ENCODE data around the gene AXDND1.
"Not testable (repeated sequence)": the region's sequence is repeated elsewhere in the genome, so short reads cannot be mapped to it uniquely, and the experiment has no call there.

Gene AXDND1

DNA sequence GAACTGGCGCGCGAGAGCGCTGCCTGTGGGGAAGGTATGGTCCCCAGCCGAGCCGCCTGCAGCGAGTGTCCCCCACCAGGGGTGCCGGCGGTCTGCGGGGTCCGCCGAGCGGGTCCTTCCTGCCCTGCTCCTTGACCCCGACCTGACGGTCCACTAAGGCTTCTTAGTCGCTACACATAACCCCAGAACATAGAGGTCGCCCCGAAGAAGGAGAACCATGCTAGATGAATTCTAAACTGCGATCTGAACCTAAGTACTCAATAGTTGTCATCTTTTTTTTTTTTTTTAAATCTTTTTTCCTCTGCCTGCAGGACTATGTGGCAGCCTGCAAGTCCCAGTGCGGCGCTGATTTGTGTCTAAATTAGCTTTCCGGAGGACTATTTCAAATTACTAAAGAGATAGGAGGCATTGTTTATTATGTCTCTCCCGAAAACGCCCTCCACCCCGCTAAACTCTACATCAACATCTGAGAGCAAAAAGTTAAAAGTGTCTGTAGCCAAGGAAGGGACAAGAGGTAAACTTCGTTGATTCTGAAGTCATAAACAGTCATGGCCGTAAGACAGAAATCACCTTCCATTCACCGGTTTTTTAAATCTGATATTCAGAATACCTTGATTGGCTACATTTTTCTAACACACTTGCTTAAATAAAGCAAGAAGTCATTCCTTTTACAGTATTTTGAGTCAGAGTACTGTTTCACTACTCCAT, 476 bp downstream of the AXDND1 start:
- DNase-seq (ENCODE audit: low spot score) = peak; percentile 3

DNA sequence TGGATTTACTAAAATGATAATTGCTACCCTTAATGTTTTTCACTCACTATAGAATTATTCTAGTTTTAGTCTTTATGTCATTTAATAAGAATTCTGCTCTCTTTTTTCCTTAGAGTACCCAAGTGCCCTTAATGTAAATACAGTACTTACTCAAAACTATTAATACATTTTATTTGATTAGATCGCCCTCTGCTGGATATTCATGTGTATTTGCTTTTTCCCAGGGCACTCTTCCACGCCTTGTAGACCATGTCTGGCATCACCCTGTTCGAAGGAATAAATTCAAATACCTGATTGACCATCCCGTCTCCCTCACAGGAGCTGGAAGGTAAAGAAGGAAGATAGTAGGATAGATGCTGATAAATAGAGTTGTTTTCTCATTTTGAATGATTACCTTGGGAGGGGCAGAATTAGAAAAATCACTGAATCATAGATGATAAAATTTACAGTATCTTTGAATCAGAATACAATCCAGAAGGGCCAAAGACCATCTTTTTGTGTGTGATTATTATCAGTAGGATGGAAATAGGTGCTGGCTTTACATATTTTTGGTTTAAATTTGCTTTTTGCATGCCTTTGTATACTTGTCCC, 4.1 kb downstream of the AXDND1 start:
- peak; percentile 53 for DNase-seq (ENCODE audit: low spot score)

DNA sequence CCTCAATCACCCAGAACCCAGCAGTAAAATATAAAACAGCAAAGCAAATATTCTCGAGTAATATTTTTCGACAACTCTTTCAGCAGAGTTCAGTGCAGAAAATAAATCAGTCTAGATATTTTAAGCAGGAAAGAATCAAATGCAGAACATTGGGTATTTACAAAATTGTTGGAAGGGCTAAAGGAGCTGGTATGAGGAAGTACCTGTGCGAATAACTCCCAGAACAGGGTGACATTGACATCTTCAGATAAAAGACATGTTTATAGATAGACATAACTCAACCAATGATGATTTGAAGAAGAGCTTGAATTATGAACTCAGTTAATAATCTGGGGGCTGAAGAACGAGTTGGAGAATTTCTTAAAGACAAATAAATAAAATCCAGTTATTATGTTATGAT, 6.4 kb downstream of the AXDND1 start:
- no peak for DNase-seq (ENCODE audit: low spot score)

DNA sequence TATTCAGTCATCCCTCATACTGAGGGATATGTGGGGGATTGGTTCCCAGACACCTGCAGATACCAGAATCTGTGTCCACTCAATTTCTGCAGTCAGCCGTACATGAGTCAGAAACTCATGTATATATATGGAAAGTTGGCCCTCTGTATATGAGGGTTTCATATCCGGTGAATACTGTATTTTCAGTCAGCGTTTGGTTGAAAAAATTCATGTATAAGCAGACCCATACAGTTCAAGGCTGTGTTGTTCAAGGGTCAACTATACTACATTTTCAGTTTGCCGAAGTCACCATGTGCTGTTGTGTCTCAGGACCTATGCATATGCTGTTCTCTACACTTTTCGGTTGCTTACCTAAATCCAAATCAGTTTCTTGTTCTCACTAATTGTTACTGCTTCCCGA, 10.5 kb downstream of the AXDND1 start:
- no peak for DNase-seq (ENCODE audit: low spot score)

DNA sequence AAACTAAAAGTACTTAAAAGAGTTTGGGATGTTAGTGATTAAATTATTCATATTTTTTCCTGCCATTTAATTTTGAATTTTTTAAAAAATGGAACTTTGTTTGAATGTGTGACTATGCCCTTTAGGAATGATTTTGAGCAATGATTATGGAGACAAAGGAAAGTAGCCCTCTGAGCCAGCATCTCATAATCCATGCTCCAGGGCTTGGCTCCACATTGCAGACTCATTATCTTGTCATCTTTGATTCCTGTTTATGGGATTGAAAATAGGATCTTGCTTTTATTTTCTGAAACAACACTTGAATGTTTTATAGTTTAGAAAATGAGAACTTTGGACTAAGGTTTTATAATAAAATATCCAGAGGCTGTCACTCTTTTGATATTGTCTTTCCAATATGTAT, 14.5 kb downstream of the AXDND1 start:
- DNase-seq (ENCODE audit: low spot score) = no peak

DNA sequence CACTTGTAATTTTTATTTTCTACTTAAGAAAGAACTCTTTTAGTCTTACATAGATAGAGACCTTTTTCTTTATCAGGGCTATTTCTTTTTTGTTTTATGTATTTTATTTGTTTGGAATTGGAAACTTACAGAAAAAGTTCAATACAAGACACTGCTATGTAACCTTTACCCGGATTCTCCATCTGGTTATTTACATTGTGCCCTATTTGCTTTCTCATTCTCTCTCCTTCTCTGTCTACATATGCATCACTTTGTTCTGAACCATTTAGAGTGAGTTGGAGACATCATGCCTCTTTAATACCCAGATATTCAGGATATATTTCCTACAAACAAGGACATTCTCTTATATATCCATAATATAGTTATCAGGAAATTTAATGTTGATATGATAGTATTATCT, 18.3 kb downstream of the AXDND1 start:
- no peak for DNase-seq (ENCODE audit: low spot score)

DNA sequence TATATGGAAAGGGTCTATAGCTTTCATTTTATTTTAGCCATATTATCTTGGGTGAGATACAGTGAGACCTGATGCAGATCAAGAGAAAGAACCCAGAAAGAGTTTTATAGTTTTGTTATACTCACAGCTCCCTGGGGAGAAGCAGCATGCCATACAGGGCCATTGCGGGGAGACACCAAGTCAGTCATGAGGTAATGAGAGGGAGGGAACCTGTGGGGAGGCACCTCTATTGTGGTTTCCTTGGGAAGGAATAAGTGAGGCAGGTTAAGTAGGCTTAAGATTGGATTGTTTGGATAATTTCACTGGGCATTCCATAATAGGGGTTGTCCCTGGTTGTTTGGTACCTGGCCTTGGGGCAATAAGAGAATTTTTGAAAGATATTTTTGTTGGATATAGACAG, 19.7 kb downstream of the AXDND1 start:
- DNase-seq (ENCODE audit: low spot score) = no peak

DNA sequence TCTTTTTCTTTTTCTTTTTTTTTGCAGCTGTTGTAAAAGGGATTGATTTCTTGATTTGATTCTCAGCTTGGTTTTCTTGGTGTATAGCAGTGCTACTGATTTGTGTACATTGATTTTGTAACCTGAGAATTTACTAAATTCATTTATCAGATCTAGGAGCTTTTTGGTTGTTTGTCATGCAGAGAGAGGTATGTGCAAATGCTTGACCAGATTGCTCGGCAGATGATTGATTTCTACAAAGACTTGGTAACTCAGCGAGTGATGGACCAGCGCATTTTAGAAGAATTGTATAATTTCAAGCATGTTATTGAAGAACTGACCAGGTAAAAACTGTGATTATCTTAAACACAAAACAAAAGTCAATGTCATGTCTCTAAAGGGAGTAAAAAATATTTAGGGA, 27.9 kb downstream of the AXDND1 start:
- DNase-seq (ENCODE audit: low spot score) = no peak

DNA sequence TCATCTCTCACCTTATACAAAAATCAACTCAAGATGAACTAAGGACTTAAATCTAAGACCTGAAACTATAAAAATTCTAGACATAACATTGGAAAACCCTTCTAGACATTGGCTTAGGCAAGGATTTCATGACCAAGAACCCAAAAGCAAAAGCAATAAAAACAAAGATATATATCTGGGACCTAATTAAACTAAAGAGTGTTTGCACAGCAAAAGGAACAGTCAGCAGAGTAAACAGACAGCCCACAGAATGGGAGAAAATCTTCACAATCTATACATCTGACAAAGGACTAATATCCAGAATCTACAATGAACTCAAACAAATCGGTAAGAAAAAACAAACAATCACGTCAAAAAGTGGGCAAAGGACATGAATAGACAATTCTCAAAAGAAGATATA, 33.6 kb downstream of the AXDND1 start:
- not testable (repeated sequence) for DNase-seq (ENCODE audit: low spot score)

DNA sequence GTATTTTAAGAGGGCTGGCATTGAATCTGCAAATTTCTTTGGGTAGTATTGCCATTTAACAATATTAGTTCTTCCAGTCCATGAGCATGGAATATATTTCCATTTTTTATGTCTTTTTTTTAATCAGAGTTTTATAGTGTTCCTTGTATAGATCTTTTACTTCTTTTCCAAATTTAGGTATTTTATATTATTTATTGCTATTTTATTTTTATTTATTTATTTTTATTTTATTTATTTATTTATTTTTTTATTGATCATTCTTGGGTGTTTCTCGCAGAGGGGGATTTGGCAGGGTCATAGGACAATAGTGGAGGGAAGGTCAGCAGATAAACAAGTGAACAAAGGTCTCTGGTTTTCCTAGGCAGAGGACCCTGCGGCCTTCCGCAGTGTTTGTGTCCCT, 52.0 kb downstream of the AXDND1 start:
- DNase-seq (ENCODE audit: low spot score) = not testable (repeated sequence)

DNA sequence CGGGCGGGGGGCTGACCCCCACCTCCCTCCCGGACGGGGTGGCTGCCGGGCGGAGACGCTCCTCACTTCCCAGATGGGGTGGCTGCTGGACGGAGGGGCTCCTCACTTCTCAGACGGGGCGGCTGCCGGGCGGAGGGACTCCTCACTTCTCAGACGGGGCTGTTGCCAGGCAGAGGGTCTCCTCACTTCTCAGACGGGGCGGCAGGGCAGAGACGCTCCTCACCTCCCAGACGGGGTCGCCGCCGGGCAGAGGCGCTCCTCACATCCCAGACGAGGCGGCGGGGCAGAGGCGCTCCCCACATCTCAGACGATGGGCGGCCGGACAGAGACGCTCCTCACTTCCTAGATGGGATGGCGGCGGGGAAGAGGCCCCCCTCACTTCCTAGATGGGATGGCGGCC, 52.9 kb downstream of the AXDND1 start:
- DNase-seq (ENCODE audit: low spot score) = not testable (repeated sequence)

DNA sequence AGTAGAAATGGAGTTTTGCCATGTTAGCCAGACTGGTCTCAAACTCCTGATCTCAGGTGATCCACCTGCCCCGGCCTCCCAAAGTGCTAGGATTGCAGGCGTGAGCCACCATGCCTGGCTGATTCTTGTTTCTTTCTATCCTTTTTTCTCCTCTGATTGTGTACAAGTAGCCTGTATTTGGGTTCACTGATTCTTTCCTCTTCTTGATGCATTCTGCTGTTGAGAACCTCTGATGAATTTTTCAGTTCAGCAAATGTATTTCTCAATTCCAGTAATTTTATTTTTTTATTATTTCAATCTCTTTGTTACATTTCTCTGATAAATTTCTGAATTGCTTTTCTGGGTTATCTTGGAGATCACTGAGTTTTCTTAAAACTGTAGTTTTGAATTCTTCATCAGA, 58.8 kb downstream of the AXDND1 start:
- no peak for DNase-seq (ENCODE audit: low spot score)

DNA sequence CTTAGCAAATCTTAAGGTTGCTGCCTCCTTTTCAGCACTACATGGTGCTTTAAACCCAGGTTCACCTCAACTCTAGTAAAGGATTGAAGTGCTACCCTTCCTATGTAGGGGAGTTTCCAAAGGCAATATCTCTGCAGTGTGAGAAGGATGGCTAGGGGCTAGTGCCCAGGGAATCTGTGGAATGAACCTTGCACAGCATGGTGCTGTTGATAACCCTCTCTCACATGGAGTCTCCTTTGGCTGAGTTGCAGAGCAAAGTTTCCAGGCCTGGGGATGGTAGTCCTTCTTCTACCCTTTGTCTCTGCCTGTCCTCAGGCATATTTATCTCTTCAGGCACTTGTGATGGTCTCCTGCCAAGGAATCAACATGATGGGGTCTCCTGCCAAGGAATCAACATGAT, 59.4 kb downstream of the AXDND1 start:
- no peak for DNase-seq (ENCODE audit: low spot score)

DNA sequence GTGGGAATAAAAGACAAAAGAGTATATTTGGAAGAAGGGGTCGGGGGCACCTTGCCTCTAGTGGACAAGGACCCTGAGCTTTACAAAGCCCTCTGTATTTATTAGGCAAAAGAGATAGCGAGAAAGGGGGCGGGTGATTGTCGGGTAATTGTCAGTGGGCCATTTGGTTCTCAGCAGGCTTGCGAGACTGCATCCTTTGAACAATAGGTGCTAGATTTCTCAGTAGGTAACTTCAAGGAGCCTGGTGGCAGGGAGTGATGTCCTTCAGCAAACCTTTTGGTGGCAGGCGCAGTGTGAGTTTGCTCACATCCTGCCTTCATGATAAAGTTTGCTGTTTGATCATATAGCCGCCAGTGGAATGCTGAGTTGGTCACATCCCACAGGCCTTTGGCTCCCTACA, 71.4 kb downstream of the AXDND1 start:
- no peak for DNase-seq (ENCODE audit: low spot score)

DNA sequence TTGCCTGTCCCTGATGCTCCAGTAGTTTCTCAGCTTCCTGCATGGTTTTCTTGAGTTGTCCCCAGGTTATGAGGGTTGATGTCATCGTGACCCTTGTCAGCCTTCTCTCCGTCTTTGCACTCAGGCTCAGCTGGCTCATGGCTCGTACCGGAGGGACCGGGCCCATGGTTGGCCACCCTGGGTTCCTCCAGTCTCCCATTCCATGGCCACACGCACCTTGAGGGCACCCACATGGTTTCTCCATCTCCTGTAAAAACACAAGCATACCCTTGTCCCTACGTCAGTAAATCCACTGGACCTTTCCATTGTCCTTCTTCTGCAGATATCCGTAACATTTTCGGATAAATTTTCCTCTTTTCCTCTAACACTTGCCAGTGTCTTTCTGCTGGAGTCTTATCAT, 73.9 kb downstream of the AXDND1 start:
- DNase-seq (ENCODE audit: low spot score) = not testable (repeated sequence)

DNA sequence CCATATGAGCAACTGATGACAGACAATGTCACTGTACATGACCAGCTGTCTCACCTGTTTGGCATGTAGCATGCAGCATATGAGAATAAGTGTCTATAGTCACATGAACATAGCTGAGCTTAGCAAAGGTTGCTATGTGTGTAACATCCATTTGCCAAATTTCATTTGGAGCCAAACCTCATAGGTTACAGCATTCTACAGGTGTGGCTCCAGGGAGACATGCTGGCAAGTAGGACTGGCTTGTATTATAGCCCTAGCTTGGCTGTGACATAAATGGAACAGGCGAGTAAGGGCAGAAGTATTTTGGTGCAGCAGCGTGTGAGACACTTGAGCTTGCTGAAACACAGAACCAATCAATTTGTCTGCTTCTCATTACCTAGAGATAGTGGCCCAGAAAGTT, 74.5 kb downstream of the AXDND1 start:
- DNase-seq (ENCODE audit: low spot score) = not testable (repeated sequence)

DNA sequence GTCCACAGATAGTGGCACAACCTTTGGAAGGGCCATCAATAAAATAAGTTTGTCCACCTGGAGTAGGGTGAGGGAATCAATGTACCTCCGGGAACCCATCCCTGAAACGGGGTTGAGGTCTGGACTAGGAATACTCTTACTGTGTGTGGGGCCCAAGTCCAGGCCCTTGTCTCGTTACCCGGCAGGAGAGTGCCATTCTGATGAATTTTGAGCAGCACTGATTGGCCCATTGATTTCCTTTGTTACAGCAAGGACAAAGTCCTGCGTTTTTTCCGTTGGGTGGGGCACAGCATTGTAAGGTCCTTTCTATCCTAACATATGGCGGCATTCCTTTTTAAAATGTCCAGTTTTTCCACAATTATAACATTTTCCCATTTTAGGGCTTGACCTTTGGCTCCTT, 75.2 kb downstream of the AXDND1 start:
- DNase-seq (ENCODE audit: low spot score) = no peak

DNA sequence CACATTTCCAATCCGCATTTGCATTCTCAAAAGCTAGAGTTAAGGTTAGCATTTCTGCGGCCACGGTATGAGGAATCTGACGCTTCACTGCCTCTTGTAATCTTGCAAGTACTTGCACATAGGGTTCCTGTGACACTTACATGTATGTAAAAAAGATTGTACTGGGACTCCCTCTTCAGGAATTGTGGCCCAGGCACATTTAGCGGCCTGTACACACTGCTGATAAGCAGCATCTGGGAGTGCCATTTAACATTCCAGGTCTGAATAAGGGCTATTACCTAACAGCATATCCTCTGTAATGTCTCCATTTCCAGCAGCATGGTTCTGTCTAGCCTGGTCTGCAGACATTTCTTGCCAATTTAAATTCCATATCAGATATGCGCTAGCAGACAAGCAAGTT, 75.7 kb downstream of the AXDND1 start:
- DNase-seq (ENCODE audit: low spot score) = no peak

DNA sequence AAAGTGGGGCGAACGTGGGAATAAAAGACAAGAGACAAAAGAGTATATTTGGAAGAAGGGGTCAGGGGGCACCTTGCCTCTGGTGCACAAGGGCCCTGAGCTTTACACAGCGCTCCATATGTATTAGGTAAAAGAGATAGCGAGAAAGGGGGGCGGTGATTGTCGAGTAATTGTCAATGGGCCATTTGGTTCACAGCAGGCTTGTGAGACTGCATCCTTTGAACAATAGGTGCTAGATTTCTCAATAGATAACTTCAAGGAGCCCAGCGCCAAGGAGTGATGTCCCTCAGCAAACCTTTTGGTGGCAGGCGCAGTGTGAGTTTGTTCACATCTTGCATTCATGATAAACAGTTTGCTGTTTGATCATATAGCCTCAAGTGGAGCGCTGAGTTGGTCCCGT, 77.1 kb downstream of the AXDND1 start:
- DNase-seq (ENCODE audit: low spot score) = not testable (repeated sequence)

DNA sequence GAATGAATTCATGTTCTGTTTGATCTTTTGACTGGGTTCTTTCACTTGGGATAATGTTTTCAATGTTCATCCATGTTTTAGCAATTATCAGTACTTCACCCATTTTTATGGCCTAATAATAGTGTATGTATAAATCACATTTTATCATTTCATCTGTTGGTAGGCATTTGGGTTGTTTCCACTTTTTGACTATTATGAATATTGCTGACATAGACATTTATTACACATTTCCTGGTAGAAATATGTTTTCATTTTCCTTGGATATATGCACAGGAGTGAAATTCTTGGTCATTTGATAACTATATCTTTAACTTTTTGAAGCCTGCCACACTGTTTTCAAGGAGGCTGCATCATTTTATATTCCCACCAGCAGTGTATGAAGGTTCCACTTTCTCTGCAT, 79.8 kb downstream of the AXDND1 start:
- DNase-seq (ENCODE audit: low spot score) = no peak

DNA sequence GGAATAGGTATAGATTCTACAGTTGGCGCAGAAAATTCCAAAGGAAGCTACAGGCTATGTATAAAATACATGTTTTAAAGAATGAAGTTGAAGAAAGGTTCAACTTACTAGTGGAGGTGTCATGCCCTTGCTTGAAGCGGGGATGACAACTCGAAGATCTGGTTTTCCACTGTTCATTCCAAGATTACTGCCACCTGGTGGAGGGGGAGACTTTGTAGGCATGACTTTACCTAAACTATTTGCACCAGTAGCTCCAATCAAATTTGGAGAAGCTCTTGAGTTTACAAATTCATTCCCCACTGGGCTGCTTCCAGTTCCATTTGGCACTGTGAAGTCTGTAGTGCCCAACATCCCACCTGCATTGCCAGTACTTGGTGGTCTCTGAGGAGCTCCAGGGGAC, 81.7 kb downstream of the AXDND1 start:
- no peak for DNase-seq (ENCODE audit: low spot score)

DNA sequence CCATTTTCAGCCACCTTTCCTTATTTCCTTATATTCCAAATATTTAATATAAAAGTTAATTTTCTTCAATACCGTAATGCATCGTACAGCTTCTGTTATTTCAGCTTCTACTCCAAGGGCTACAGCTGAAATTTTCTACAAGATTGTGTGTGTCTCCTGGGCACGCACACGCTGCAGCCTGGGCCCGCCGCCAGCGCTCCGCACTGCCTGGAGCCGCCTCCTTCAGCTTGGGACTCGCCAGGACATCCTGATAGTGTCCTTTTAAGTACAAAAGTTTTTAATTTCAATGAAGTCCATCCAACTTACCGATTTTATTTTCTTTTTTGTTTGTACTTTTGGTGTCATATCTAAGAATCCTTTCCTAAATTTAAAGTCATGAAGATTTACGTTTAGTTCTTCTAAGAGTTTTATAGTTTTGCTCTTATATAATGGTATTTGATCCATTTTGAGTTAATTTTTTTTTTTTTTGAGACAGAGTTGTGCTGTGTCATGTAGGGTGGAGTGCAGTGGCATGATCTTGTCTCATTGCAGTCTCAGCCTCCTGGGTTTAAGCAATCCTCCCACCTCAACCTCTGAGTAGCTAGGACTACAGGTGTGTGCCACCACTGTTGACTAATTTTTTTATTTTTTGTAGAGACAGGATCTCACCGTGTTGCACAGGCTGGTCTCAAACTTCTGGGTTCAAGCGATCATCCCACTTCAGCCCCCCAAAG, 82.8 kb downstream of the AXDND1 start:
- no peak for DNase-seq (ENCODE audit: low spot score)

DNA sequence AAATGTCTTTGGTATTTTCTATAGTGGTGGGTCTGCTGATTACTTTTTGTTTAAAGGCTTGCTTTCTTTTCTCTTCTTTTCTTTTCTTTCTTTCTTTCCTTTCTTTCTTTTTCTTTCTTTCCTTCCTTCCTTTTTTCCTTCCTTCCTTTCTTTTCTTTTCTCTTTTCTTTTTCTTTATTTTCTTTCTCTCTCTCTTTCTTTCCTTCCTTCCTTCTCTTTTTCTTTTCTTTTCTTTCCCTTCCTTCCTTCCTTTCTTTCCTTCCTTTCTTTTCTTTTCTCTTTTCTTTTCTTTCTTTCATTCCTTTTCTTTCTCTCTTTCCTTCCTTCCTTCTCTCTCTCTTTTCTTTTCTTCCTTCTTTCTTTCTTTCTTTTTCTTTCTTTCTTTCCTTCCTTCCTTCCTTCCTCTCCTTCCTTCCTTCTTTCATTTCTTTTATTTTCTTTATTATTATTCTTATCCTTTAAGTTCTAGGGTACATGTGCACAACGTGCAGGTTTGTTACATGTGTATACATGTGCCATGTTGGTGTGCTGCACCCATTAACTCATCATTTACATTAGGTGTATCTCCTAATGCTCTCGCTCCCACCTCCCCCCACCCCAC, 93.9 kb downstream of the AXDND1 start:
- DNase-seq (ENCODE audit: low spot score) = not testable (repeated sequence)
